ENCODE results near the gene DNAH2. TPM values are rescaled to one million over a fixed set of nuclear protein-coding genes. Genes with fewer than 3 reads are reported as not detected.
A peak's percentile ranks its signal among the peaks of the same experiment; 100 is the strongest.

The DNAH2 gene
- polyA plus RNA-seq, 2 of the 4 experiments (the other 2 are of a cell fraction) = 0.01 to 0.08 TPM

GRCh38 chr17:7849751-7850504 is 132.4 kb downstream of the DNAH2 start:
- Histone ChIP-seq H3K4me3 (no peak overlapping the region), H3K4me2 (no peak overlapping the region), H3K27ac (no peak overlapping the region), H3K9me3 (no peaks in the 10 kb centered on the region), H3K4me1 (peaks cover 19% of the 10 kb centered on the region; the same call in 2 of the 3 replicates)
- CTCF ChIA-PET = interaction anchor here (0.6 to 25.1 kb wide), 10 partner anchors 7 to 209 kb away, joined by 3 to 677 read pairs (median 7); partner anchors contain the start of gene KDM6B
- TF ChIP-seq CEBPB (IDR thresholded peaks at IDR 0.05) (no peak), MYC (IDR thresholded peaks at IDR 0.05; ENCODE audit: borderline replicate concordance, low read length) (no peak), HMGXB4 (CRISPR knock-in tag; IDR thresholded peaks at IDR 0.05; ENCODE audit: borderline replicate concordance) (no peak), POLR2AphosphoS2 (conservative IDR thresholded peaks at IDR 0.05; ENCODE audit: low read length) (no peak), GATA3 (IDR thresholded peaks at IDR 0.05; ENCODE audit: borderline replicate concordance) (no peak), TFCP2L1 (CRISPR knock-in tag; IDR thresholded peaks at IDR 0.05) (no peak), HOXB5 (CRISPR knock-in tag; IDR thresholded peaks at IDR 0.05) (no peak), HES2 (IDR thresholded peaks at IDR 0.05) (no peak), EHF (CRISPR knock-in tag; IDR thresholded peaks at IDR 0.05) (no peak), RCOR1 (IDR thresholded peaks at IDR 0.05; ENCODE audit: low read depth, low read length) (no peak), USF2 (IDR thresholded peaks at IDR 0.05) (no peak), HEYL (CRISPR knock-in tag; IDR thresholded peaks at IDR 0.05) (no peak), ZC3H11A (IDR thresholded peaks at IDR 0.05) (no peak), MAFK (IDR thresholded peaks at IDR 0.05; ENCODE audit: partially characterized antibody) (no peak), JUNB (IDR thresholded peaks at IDR 0.05) (no peak), EP300 (IDR thresholded peaks at IDR 0.05) (no peak), HDAC2 (IDR thresholded peaks at IDR 0.05) (no peak), BHLHE40 (IDR thresholded peaks at IDR 0.05; ENCODE audit: low read depth, low read length) (no peak)
- TF ChIP-seq, protein P1, sequence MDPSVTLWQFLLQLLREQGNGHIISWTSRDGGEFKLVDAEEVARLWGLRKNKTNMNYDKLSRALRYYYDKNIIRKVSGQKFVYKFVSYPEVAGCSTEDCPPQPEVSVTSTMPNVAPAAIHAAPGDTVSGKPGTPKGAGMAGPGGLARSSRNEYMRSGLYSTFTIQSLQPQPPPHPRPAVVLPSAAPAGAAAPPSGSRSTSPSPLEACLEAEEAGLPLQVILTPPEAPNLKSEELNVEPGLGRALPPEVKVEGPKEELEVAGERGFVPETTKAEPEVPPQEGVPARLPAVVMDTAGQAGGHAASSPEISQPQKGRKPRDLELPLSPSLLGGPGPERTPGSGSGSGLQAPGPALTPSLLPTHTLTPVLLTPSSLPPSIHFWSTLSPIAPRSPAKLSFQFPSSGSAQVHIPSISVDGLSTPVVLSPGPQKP (IDR thresholded peaks at IDR 0.05; ENCODE audit: low read depth, low read length) = no peak
- WGBS (ENCODE audit: missing lambda C conversion rate) = 83% methylated on average over 10 of the region's 12 CpGs
- no peak for FAIRE-seq
- ATAC-seq = no peak
- POLR2A ChIA-PET = interaction anchor here (0.8 to 1.7 kb wide), 2 partner anchors 8 to 14 kb away, joined by 4 to 5 read pairs; no protein-coding TSS in a partner anchor
- DNase-seq (ENCODE audit: low read depth in 1 of 2, low spot score in 1 of 2) = no peak

DNA sequence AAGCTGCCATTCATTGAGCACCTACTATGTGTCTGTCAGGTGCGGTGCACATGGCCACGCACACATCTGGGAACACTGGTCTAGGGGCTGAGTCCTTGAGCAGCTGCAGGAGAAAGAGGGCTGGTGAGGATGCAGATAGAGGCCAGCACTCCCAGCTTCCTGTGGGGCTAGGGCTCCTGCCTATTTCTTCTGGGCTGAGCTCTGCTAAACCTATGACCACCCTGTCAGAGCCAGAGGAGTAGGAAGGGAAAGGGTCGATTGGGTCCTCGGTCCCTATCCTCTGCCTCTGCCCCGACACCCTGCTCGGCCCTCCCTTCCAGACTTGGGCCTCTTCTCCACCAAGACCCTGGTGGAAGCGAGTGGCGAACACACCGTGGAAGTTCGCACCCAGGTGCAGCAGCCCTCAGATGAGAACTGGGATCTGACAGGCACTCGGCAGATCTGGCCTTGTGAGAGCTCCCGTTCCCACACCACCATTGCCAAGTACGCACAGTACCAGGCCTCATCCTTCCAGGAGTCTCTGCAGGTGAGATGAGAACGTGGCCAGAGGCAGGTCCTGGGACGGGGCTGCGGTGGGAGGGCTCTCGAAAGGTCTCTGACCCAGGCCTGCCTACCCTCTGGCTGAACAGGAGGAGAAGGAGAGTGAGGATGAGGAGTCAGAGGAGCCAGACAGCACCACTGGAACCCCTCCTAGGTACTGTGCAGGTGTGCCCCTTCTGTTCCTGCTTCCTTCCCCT is 133.3 kb downstream of the DNAH2 start:
- FAIRE-seq (no peak), ATAC-seq (peak; percentile 1; a peak in 3 of 6 replicates), DNase-seq (ENCODE audit: low read depth in 1 of 2, low spot score in 1 of 2) (no peak)
- CTCF ChIA-PET = interaction anchor here (0.6 to 25.1 kb wide), 23 partner anchors 8 to 268 kb away, joined by 3 to 677 read pairs (median 4); partner anchors contain the start of genes CHD3 and KDM6B
- Histone ChIP-seq H3K27ac (no peak overlapping the region), H3K9me3 (no peaks in the 10 kb centered on the region), H3K4me1 (peaks cover 17% of the 10 kb centered on the region; the same call in 2 of the 3 replicates), H3K4me2 (peak overlapping the region; percentile 61), H3K4me3 (no peak overlapping the region)
- WGBS (ENCODE audit: missing lambda C conversion rate) = 89% methylated on average over 17 of the region's 17 CpGs
- no peak for TF ChIP-seq MAX (IDR thresholded peaks at IDR 0.05)
- no peak for TF ChIP-seq ZFP36 (IDR thresholded peaks at IDR 0.05; ENCODE audit: borderline replicate concordance, partially characterized antibody)
- no peak for TF ChIP-seq JUNB (IDR thresholded peaks at IDR 0.05)
- POLR2A ChIA-PET = interaction anchor here (0.5 to 1.7 kb wide), 4 partner anchors 9 to 45 kb away, joined by 3 to 5 read pairs (median 4); partner anchors contain the start of gene KDM6B

All from A549 (cell line).